ENCODE measurements around the gene KIAA1549. TPM values are rescaled to one million over a fixed set of nuclear protein-coding genes. Genes with fewer than 3 reads are reported as not detected.

The KIAA1549 gene
- total and polyA plus RNA-seq, 9 of the 15 experiments (the other 6 are each of a cell fraction or from before 2014, with no cell fraction given): 0.01 to 0.29 (median 0.07) TPM

GRCh38 chr7:138916731-138917130 is 64.5 kb downstream of the KIAA1549 start (continued):
- TF ChIP-seq THAP7 (CRISPR knock-in tag; IDR thresholded peaks at IDR 0.05): no peak

GRCh38 chr7:138916275-138916674 is 64.9 kb downstream of the KIAA1549 start:
- Histone ChIP-seq H3K27ac (ENCODE audit: extremely low read depth, low read depth, low read length) (no peak overlapping the region), H3K4me1 (replicated peaks in 1 of 2; ENCODE audit: control insufficient read depth in 2 of 2, insufficient read depth in 2 of 2, low read length in 2 of 2) (no peaks in the 10 kb centered on the region), H3K4me3 (no peak overlapping the region), H4K20me1 (replicated peaks; ENCODE audit: control insufficient read depth, insufficient read depth, low read length) (no peaks in the 10 kb centered on the region; the same call in 1 of the 2 replicates), H3K4me2 (ENCODE audit: insufficient read depth, low read length) (no peak overlapping the region), H3K9ac (ENCODE audit: insufficient read depth in 1 of 2, low read depth in 2 of 2, low read length in 2 of 2) (no peak overlapping the region), H2AFZ (ENCODE audit: low read depth, low read length) (no peak overlapping the region), H3K79me2 (ENCODE audit: control insufficient read depth, insufficient read depth, low read length) (no peaks in the 10 kb centered on the region), H3K9me3 (replicated peaks; ENCODE audit: control insufficient read depth, insufficient read depth, low read depth, low read length) (no peaks in the 10 kb centered on the region), H3K9me1 (ENCODE audit: control insufficient read depth, insufficient read depth, low read length) (no peaks in the 10 kb centered on the region), H3K36me3 (ENCODE audit: control insufficient read depth, insufficient read depth, low read length) (no peaks in the 10 kb centered on the region), H3K27me3 (ENCODE audit: control insufficient read depth in 2 of 2, insufficient read depth in 2 of 2, low read length in 2 of 2) (peaks cover 78 to 83% of the 10 kb centered on the region in 2 experiments)
- ChIA-PET POLR2A (interaction anchor here (1.5 kb wide), 1 partner anchor 8 kb away, joined by 3 read pairs; no protein-coding TSS in a partner anchor), CTCF (ENCODE audit: low intra/inter-chr PET ratio) (no interaction called here)
- DNase-seq (ENCODE audit: extremely low read depth in 1 of 4, low spot score in 3 of 4) (no peak), ATAC-seq (no peak), FAIRE-seq (no peak)
- intact Hi-C loops (cut with micrococcal nuclease) (no loop called here), in situ Hi-C loops (cut with MboI) (no loop called here)
- WGBS (ENCODE audit: insufficient coverage, low coverage, missing lambda C conversion rate): 0% methylated on average over 6 of the region's 6 CpGs
- BruUV-seq (replicated peaks): no TSS peak
- TF ChIP-seq ETV6 (IDR thresholded peaks at IDR 0.05; ENCODE audit: borderline replicate concordance in 1 of 2, low read depth in 2 of 2, low read length in 1 of 2) (no peak), ETV6 (CRISPR knock-in tag; IDR thresholded peaks at IDR 0.05; ENCODE audit: borderline replicate concordance) (0 out of 2 replicates have a peak, but pooled peaks have one; percentile 40), ZBTB8A (IDR thresholded peaks at IDR 0.05; ENCODE audit: partially characterized antibody) (no peak)
